Effector CD8-positive, alpha-beta T cell (primary cell): ENCODE measurements around the gene GPS2.

Experiments
- DNase-seq: peaks from one replicate; lab custom pipeline; 2025; lab: John Stamatoyannopoulos, UW

Gene GPS2

DNA sequence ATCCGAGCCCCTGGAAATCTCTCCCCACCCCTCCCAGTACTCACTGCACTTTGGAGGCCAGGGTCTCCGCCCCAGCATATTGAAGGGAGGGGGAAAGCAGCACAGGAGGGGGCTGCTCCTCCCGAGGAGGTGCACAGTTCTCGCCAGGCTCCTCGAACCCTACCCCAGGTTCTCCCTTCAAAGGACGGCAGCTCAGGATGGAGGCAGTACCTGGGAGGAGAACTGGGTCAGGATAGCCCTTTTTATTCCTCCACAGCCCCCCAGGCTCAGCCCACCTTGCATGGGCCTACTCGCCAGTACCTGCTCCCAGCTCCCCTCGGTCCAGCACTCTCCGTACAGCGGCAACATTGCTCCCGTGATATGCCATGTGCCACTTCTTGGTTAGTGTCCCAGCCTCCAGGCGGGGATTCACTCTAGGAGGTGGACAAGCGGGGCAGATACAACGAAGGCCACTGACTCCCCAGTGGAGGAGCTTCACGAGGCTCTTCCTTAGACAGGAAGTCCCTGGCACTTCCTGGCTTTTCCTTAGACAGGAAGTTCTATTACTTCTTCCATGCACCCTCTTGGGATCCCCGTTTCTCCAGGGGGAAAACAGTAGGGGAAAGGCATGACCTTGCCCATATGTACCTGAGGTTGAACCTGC lies 2.1 kb upstream of the GPS2 start:
- DNase-seq, result no peak

- DNase-seq, result no peak
Observed at GRCh38 chr17:7315570-7316235, 543 bp upstream of the GPS2 start.

DNA sequence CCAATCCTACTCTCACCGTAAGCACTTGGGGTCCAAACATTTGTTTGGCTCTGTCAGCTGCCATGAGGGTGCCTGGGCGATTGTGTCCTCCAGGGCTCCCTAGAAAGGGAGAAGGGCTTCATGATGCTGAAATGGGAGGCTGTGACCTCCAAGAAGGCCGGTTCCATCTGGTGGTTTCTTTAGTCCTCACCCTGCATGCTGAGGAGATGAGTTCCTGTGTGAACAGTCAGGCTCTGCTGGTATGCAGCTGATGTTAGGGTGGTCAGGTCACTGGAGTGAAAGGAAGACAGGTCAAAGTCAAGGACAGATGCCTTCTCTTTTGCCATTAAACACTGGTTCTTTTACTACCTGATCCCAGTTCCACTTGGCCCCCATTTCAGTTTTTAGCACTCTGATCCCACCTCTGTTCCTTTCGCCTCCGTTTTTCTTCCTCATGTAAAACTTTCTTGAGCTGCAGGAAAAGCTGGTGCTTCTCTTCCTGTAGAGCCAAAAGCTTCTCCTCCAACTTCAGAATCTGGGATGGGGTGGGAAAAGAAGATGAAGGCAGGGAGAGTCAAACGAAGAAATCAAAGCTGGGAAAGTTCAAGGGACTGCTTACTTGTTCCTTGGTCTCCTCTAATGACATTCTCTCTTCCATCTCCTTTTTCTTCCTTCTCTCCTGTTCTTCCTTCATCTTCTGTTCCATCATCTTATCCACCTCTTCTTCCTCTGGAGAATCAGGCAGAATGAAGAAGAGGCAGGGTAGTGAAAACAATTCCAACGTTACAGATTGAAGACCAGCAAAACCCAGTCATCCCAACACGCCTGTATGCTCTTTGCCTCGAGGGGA lies 1.1 kb downstream of the GPS2 start:
- DNase-seq, result no peak

- no peak for DNase-seq
Observed at GRCh38 chr17:7313088-7313889, 1.9 kb downstream of the GPS2 start.

DNA sequence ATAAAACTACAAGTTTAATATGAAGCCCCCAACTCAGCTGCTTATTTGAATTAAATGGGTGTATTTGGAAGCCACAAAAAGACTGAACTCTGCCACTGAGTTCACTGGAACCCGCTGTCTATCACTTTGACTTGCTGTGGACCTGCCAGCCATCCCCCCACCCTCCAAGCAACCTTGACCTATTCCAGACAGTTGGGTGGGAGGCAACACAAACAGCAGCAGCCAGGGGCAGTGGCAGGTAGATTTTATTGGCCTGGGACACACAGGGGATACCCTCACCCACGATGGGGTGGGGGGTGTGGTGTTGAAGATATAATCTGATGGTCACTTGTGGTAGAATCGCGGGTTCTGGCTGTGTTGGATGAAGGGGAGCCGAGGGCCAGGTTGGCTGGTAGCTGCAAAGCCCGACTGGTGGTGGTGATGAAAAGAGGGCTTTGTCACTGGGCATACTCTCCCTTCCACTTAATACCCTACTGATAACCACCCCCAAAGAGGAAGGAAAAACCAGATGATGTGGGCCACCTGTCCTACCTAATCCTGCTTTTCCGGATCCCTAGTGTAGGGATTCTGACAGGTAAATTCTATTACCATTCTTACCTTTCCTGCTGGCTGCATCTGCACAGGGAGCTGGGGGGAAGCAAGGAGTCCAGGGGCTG lies 2.6 kb downstream of the GPS2 start:
- no peak for DNase-seq

DNA sequence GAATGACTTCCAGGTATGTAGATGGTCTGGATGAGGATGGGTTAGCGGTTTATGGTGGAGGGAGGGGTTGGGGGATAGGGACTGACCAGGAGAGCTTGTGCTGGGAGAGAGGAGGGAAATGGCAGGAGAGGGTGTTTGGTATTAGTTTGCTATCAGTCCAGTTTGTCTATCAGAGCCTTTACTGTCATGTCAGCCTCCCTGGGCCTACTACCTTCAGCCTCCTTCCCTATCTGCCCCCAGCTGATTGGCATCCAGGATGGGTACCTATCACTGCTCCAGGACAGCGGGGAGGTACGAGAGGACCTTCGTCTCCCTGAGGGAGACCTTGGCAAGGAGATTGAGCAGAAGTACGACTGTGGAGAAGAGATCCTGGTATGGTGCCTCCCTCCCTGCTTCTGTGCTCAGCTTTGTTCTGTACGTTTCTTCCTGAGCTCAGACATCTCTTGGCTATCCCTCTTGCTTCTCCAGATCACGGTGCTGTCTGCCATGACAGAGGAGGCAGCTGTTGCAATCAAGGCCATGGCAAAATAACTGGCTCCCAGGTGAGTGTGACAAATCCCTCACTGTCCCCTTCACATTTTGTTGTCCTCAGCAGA lies 4.0 kb downstream of the GPS2 start:
- no peak for DNase-seq

DNA sequence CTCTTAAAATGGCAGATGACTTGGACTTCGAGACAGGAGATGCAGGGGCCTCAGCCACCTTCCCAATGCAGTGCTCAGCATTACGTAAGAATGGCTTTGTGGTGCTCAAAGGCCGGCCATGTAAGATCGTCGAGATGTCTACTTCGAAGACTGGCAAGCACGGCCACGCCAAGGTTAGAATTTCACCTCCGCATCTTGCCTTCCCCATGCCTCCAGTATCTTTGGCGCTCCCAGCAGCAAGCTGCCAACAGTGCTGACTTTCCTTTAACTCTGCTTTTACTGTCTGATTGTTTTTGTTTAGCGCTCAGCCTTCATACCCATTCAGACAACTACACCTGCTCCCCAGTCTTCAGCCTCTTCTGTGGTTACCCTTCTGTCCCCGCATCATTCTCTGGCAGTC lies 5.5 kb downstream of the GPS2 start:
- DNase-seq, result no peak

DNA sequence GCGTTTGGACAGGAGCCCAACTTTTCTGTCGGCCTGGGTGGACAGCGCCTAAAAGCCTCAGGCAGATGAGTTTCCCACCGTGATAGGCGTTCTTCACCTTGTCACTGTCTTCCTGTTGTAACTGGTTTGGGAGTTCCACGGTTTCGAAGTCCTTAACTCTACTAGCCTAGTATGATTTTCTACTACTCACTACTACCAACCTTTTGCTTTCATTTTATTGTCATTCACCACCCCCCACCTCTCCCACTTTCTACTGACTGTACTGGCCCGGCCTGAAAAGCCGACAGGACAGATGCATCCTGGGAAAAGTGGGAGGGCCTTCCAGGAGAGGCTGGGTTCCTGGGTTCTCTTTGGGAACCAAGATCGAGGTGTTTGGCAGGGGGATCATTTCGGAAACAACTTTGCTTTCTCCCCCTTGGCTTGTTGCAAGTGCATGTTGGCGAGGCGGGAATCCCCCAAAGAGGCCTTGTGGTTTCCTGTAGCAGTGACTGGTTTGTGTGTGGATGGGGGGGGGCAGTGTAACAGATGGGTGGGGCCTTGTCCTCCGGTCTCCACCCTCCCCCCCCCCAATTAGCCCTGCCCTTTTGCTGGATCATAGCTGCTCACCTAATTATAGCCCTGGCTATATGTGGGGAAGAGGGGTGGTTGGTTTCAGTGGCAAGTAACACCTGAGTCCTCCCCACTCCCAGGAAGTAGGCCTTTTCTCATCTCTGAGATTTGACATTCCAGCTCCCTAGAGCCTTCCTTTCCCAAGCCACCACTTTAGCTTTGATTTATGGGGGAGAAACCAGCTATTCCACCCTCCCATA lies 6.3 kb downstream of the GPS2 start:
- peak; percentile 79 for DNase-seq

DNA sequence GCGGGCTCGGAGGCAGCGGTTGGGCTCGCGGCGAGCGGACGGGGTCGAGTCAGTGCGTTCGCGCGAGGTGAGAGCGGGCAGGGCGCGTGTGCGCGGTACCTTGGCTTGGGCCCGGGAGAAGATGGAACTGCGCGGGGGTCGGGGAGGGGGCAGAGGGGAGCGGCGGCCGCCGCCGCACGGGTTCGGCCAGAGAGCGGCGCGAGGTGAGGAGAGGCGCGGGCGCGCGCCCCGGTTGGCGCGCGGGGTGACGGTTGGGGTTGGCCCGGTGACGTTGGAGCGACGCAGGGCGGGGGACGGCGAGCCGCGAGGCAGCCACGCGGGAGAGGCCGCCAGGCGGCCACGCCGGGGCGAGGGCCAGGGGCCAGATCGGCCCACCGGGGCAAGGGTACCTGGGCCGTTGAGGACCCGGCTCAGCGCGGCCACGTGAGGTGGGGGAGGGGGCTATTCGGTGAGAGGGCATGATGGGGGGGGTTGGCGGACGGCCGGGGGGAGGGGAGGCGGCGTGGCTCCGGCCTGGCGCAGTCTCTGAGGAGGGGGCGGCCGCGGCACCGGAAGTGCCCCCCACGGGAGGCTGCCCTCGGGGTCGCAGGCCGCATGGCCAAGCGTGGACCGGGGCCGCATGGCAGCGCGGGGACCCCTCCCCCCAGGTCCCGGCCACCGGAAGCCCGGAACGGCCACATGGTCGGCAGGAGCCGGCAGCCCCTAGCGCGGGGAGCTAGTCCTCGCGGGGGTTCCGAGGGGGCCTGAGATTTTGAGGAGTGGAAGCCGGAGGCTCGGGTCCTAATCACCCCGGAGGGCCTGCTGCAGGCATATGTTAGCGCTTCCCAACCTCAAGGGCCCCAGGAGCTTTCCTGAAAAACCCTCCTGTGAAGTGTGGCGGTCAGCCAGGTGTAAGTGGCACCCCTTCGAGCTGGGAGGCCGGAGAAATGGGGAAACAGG lies 7.2 kb downstream of the GPS2 start:
- DNase-seq, result peak; percentile 54

GRCh38 chr17:7306911-7307685 lies 8.1 kb downstream of the GPS2 start, which contains the start of gene EIF5A:
Gene EIF5A, plus strand, starts transcription at chr17:7307628. Its CDS starts 2,008 bp downstream, at chr17:7309636.
- DNase-seq, result peak; percentile 100

DNA sequence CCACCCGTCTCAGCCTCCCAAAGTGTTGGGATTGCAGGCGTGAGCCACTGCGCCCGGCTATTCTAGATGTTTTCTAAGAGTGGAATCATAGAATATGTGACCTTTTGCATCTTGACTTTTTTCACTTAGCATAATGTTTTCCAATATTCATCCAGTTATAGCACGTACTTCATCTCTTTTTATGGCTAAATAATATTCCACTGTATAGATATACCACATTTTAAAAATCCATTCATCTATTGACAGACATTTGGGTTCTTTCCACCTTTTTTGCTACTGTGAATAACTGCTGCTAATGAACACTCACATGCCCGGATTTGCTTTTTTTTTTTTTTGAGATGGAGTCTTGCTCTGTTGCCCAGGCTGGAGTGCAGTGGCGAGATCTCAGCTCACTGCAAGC lies 11.0 kb downstream of the GPS2 start:
- no peak for DNase-seq

GRCh38 chr17:7296189-7296861 lies 18.8 kb downstream of the GPS2 start:
- DNase-seq, result peak; percentile 38

GRCh38 chr17:7295230-7296180 lies 19.7 kb downstream of the GPS2 start:
- DNase-seq, result no peak

DNA sequence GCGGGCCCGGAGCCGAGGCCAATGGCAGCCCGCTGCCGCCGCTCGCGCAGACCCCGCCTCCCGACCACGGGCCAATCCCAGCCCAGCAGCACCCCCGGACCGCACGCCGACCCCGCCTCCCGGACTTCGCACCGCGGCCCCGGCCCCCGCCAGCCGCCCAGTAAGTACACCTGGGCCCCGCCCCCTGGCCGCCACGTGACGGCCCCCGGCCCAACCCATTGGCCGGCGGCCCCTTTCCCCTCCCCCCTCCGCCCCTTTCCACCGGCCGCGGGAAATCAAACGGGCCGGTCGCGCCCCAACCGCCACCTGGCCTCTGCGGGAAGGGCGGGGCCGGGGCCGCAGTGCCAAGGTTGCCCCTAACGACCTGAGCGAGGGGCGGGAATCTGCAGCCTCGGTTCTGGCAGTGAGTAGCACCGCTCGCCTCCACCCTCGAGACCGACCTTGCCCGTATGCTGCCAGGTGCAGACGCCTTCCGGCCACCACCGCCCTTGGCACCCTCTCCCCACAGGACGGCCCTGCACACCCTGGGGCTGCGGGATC lies 20.5 kb downstream of the GPS2 start, which contains the start of gene YBX2:
Gene YBX2 (minus strand): TSS at position 26 of the 540 bp plus-strand sequence. CDS start 139 bp downstream, outside the sequence.
- DNase-seq, result peak; percentile 52

GRCh38 chr17:7293816-7294613 lies 21.1 kb downstream of the GPS2 start:
- DNase-seq, result peak; percentile 22
